Activated gamma-delta T cell (primary cell): Measurements from ENCODE around the gene SEC63.

Experiments
- DNase-seq: peaks from one replicate; lab custom pipeline; 2025; lab: John Stamatoyannopoulos, UW

Gene SEC63

DNA sequence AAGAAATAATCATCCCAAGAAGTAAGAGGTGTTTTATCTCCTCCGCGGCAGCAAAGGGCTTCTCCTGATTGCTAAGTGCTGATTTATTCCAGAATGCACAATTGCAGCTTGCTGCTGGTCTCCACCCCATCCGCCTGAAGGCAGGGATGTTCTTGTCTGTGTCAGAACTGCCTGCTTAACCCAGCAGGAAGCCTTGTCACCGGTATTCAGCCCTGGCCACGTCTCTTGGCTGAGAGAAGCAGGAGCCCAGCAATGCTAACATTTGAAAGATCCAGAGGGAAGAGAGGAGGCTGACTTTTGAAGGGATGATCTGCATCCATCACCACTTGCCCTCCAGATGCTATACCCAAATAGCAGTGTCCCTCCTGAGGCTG, 138.1 kb downstream of the SEC63 start:
- DNase-seq: no peak

DNA sequence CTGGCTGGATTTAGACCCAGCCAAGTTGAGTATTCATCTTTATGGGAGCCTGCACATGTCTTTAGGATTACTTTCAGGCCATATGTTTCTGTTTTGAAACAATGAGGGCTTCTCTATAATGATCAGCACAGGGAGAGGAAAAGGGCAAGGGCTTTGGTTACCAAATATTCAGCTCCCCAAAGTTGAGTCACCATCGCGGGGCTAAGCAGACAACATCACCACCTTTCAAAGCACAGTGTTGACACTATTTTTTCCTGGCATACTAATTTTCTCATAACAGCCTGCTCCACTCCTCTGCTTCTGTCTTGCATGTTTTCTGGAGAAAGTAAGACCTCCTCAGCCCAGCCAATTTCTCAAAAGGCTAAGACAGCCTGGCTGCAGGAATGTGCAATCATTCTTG, 138.8 kb downstream of the SEC63 start:
- DNase-seq: no peak

DNA sequence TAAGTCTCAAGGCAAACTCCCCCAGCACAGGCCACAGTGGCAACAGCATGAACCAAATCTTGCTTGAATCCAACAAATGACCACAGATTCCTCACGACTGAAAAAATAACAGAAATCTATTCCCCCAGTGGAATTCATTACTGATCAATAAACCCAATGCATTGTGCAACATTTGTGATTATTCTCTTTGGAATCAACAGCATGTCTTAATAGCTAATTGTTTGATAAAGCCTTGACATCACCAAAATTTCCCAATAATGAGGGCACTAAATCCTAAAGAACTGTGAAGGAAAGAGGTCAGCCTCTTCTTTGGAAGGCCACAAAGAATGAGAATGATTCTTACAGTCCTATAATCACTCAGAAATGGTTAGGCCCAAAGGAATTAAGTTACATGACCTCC, 139.7 kb downstream of the SEC63 start:
- no peak for DNase-seq

DNA sequence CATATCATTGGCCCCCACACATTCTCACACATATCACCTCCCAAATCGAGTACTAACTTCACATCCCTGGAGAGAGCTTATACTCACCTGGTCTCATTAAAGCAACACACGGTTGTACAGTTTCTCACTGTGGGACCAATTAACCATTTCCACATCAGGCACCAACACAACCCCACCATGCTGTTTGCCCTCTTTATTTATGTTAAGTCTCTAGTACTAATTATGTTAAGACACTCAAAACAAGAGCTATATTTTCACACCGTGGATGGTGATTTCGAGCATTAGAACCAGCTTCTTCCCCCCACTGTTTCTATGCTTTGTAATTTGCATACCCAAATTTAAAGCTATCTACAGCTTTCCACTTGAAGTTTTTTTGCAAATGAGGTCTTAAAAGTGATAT, 140.2 kb downstream of the SEC63 start:
- DNase-seq: no peak
